GM19395 (cell line): ENCODE data around the gene ARL6IP6.

Experiments
- ATAC-seq: cut with Tn5 transposase; IDR thresholded peaks from one replicate; pipeline ENCODE4 v1.9.1; 2021; ENCODE audit warnings: mild to moderate bottlenecking, moderate library complexity; ENCODE audit not compliant: unreplicated experiment

ARL6IP6 gene

GRCh38 chr2:152718076-152718908 lies at the start of gene ARL6IP6:
Gene ARL6IP6, plus strand, starts transcription at chr2:152718620. Its CDS starts 5 bp downstream, at chr2:152718625.
- ATAC-seq: peak; percentile 71

GRCh38 chr2:152674334-152674733 lies 44.1 kb upstream of the ARL6IP6 start:
- no peak for ATAC-seq

DNA sequence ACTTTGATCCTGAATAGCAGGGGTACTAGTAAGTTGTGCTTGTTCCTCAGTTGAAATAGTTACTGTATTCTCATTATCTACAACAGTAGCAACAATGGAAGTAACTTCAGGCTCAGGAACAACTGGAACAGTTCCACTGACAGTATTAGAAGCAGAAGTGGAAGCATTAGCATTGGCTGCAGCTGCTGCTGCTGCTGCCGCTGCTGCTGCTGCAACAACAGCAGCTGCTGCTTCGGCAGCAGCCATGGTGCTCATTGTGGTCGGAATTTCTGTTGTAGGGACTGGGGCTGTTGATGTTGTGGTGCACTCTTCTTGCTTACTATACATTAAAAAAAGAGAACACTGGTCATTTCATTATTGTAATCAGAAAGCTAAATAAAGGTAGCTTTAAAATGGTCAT lies 42.0 kb upstream of the ARL6IP6 start:
- no peak for ATAC-seq

DNA sequence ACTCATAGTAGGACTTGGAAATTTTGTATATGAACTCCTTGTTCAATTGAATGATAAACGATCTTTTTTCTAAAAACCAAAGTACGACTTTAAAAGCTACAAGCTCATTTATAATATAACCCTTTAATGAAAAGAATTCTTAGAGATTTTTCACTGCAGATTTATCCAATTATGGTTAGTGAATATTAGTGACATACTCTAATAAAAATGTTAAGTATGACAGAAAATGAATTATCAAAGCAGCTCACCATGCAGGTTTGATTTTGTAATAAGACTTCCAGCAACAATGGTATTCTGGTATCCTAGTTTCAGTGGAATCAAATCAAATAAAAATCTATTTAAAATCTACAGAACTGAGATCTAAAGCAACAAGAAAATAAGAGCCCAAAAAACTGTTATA lies 39.6 kb upstream of the ARL6IP6 start:
- no peak for ATAC-seq

DNA sequence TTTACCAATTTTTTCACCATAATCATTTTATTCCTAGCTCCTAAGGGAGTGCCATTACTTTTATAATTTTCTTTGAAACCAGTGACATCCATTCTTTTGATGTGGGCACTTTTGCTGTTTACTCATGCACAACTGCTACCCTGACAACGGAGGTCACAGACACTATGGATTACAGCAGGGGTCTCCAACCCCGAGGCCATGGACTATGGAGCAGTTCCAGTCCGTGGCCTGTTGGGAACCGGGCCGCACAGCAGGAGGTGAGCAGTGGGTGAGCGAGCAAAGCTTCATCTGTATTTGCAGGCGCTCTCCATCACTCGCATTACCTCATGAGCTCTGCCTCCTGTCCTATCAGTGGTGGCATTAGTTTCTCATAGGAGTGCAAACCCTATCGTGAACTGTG lies 35.8 kb upstream of the ARL6IP6 start:
- no peak for ATAC-seq

DNA sequence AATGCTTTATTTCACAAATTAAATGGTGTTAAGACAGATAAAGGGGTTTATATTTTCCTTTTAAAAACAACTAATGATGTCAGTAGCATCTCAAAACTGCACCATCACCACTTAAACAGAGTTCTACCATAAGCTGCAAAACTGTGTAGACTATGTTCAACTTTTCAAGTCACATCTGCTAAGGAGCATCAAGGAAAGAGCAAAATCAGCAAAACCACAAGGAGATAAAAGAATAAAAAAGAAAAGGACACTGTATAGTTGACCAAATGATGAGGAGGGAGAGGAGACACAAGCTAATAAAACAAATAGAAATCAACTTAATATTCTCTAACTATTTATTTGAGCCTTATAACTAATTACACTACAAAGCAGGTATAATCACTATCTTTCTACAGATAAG lies 35.0 kb upstream of the ARL6IP6 start:
- no peak for ATAC-seq

- ATAC-seq: no peak
Observed at GRCh38 chr2:152686321-152686720, 32.1 kb upstream of the ARL6IP6 start.

- peak; percentile 93 for ATAC-seq
Observed at GRCh38 chr2:152693033-152693432, 25.4 kb upstream of the ARL6IP6 start.

DNA sequence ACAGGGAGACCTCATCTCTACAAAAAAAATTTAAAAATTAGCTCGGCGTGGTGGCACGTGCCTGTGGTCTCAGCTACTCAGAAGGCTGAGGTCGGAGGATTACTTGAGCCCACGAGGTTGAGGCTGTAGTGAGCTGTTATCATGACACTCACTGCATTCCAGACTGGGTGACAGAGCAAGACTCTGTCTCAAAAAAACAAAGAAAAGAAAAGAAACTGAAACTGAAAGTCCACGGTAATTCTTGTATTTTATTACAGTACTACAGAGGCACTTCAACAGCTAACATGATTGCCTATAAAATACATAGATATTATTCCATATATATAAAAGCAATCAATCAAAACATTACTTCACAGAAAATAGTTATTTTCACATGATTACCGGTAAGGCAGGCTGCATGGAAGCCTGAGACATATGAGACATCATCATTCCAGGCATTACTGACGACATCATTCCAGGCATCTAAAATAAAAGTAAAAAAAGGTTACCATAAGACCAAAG lies 24.2 kb upstream of the ARL6IP6 start:
- peak; percentile 61 for ATAC-seq

DNA sequence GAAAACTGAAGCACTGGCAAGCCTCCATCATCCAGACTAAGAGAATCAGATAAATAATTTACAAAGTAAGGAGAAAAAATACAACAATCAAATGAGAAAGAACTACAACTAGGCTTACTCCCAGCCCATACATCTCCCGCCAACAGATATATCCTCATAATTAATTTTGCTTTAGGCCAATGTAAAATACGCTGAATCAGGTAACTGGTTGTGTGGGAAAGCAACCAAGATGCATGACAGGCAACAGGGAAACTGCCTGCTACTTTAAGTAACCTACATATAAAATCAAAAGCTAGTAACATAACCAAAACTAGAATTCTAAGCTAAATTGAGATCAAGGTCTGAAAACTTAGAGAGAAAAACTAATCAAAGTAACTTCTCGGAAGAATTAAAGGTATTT lies 22.7 kb upstream of the ARL6IP6 start:
- ATAC-seq: no peak

- ATAC-seq: no peak
Observed at GRCh38 chr2:152696476-152696875, 21.9 kb upstream of the ARL6IP6 start.

- ATAC-seq: no peak
Observed at GRCh38 chr2:152701198-152701597, 17.2 kb upstream of the ARL6IP6 start.

DNA sequence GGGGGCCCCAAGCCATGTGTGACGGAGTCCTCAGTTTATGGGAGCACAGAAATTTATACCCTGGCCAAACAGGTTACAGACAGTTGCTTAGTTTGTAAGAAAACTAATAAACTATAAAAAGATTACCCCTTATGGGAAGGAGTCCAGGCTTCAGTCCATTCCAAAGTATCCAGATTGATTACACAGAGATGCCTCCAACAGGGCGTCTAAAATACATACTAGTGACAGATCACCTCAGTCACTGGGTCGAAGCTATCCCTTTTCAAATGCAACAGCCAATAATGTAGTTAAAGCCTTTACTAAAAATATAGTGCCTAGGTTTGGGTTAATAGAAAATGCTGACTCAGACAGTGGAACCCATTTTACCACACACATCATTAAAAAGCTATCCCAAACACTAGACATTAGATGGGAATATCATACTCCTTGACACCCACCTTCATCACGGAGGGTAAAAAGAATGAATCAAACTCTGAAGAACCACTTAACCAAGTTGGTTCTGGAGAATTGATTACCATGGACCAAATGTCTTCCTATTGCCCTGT lies 11.9 kb upstream of the ARL6IP6 start:
- ATAC-seq: no peak

- no peak for ATAC-seq
Observed at GRCh38 chr2:152708742-152709141, 9.7 kb upstream of the ARL6IP6 start.

- no peak for ATAC-seq
Observed at GRCh38 chr2:152710713-152711112, 7.7 kb upstream of the ARL6IP6 start.

GRCh38 chr2:152715112-152715511 lies 3.3 kb upstream of the ARL6IP6 start:
- ATAC-seq: no peak

GRCh38 chr2:152715854-152716428 lies 2.5 kb upstream of the ARL6IP6 start:
- ATAC-seq: no peak

DNA sequence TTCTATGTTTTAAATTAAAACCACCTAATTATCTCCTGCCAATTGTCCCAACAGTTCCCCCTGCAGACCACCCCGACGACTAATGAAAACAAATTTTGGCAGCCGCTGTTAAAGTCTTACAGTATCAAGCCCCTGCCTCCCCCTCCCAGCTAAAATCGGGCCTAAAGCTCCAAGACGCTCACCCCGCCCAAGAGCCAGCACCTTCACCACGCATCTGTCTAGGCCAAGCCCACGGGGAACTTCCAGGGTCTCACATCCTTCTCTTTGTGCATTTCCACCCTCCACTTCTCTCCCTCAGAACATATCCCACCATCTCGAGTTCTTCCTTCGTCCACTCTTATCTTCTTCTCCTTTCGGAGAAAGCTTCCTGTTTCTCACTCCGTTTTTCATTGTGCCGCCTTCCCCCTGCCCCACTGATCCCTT lies 1.6 kb upstream of the ARL6IP6 start:
- peak; percentile 4 for ATAC-seq

GRCh38 chr2:152717228-152718075 lies 968 bp upstream of the ARL6IP6 start, which contains the start of gene PRPF40A:
Gene PRPF40A, minus strand, starts transcription at chr2:152717461. Its CDS starts 22 bp downstream, at chr2:152717439.
- ATAC-seq: peak; percentile 69

DNA sequence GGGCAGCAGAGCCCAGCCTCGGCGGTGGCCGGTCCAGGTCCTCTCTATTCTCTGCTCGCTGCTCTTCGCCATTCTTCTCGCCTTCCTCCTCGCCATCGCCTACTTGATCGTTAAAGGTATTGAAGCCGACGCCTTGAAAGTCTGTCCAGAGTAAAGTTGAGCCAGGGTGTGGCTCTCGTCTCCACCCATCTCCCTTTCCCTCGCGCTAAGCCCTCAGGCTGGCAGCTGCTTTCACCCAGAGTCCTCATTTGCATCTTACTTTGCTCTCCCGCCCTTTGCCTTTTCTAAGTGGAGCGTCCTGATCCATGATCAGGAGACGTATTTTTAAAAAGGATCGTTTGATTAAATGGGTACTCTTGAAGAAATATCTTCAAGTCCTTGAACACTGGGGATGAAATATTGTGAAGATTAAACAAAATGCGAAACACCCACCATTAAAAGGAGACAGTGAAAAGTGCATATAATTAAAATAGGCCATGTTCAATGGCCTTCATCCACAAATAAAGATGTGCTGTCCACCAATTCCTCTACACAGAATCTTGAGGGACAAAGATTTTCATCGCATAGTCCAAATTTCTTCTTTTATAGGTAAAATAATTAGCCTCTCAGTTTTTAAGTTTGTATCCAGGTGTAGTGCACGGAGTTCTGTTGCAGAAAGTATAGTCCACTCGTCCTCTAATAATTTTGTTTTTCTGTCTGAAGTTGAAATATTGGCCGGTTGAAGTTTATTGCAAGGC lies 657 bp downstream of the ARL6IP6 start:
- peak; percentile 31 for ATAC-seq
